Psoas muscle (tissue), 8 donors: ENCODE data around the gene MYL6B. TPM values are rescaled to one million over a fixed set of nuclear protein-coding genes. Genes with fewer than 3 reads are reported as not detected.

Experiments
- ATAC-seq, 4 donors: fragments of 200-7000 bp; cut with Tn5 transposase; one replicate each; pipeline ENCODE4 v1.9.1; 2020; ENCODE audit warnings: moderate library complexity in 3 of 4, mild to moderate bottlenecking in 2 of 4
- DNase-seq, 2 donors: peaks; one replicate each; pipeline ENCODE4 v3.0.0-alpha.2; 2020
- H3K27ac ChIP-seq: fragments of 200-600 bp; one replicate; pipeline ENCODE4 v1.8.0; 2022
- H3K27me3 ChIP-seq, 3 donors: fragments of 200-600 bp in 1 of 3; one replicate each; pipeline versions ENCODE4 v1.6.1 to v1.8.0; 2013 to 2022; ENCODE audit warnings: low read length in 2 of 3, mild to moderate bottlenecking in 2 of 3, moderate library complexity in 1 of 3; ENCODE audit not compliant: insufficient read depth in 3 of 3
- H3K36me3 ChIP-seq, 2 donors: fragments of 200-600 bp in 1 of 2; one replicate each; pipeline versions ENCODE4 v1.6.1 to v1.8.0; 2013 to 2022; ENCODE audit warnings: low read depth in 1 of 2, mild to moderate bottlenecking in 1 of 2, moderate library complexity in 1 of 2; ENCODE audit not compliant: insufficient read depth in 1 of 2
- H3K4me1 ChIP-seq: fragments of 200-600 bp; one replicate; pipeline ENCODE4 v1.8.0; 2022
- H3K4me3 ChIP-seq: fragments of 200-600 bp; one replicate; pipeline ENCODE4 v1.8.0; 2022; ENCODE audit warnings: mild to moderate bottlenecking
- H3K9me3 ChIP-seq: fragments of 200-600 bp; one replicate; pipeline ENCODE4 v1.8.0; 2022
- WGBS, 3 donors: extraction: QIAGEN DNeasy Blood & Tissue Kit; methylation state at CpG; one replicate each; pipeline versions ENCODE4 v1.1.6 to v1.1.7; 2013; 5-methylcytosine and 5-hydroxymethylcytosine counted together
- intact Hi-C, 2 donors: fragments of 100-400 bp; cut with DNase I; formaldehyde crosslinking; loops; one replicate each; pipeline versions ENCODE4 v1.11.0 to v1.14.2; 2022
- polyA plus RNA-seq, 3 donors: library from polyadenylated mRNA; stranded (reverse); fragments of 200-250 nt; gene quantifications; one replicate each; pipeline ENCODE4 v1.2.3, GENCODE V29; 2013
- total RNA-seq, 4 donors: library from RNA; stranded (reverse); fragmentation: NEBNext Ultra II Directional in 2 of 4; extraction: Animal tissue kit (Norgen Biotek cat#: 25700) in 2 of 4; gene quantifications; one replicate each; pipeline versions ENCODE4 v1.2.1 to v1.2.4, GENCODE V29; 2021 to 2023
- TF ChIP-seq, protein P1 (sequence below): fragments of 200-600 bp; IDR thresholded peaks from one replicate; pipeline ENCODE4 v1.8.0; 2022; ENCODE audit warnings: antibody characterized with exemption
- donor health status: healthy with polysubstance abuse.
- donor health status: DM: no; HTN: no; CAD: no; lungs with moderate emphysema.
- donor health status: Bipolar disorder and iron deficiency.
- donor health status: healthy.
- donor health status: DM: yes; HTN: yes; CAD: no.
- donor health status: DM: no; HTN: no; CAD: no.
- donor health status: DM: no; HTN: no; CAD: no.
- donor health status: DM: yes; HTN: yes; CAD: no.

The MYL6B gene
- total and polyA plus RNA-seq, 7 donors, result 113 to 2,222 (median 553) TPM

DNA sequence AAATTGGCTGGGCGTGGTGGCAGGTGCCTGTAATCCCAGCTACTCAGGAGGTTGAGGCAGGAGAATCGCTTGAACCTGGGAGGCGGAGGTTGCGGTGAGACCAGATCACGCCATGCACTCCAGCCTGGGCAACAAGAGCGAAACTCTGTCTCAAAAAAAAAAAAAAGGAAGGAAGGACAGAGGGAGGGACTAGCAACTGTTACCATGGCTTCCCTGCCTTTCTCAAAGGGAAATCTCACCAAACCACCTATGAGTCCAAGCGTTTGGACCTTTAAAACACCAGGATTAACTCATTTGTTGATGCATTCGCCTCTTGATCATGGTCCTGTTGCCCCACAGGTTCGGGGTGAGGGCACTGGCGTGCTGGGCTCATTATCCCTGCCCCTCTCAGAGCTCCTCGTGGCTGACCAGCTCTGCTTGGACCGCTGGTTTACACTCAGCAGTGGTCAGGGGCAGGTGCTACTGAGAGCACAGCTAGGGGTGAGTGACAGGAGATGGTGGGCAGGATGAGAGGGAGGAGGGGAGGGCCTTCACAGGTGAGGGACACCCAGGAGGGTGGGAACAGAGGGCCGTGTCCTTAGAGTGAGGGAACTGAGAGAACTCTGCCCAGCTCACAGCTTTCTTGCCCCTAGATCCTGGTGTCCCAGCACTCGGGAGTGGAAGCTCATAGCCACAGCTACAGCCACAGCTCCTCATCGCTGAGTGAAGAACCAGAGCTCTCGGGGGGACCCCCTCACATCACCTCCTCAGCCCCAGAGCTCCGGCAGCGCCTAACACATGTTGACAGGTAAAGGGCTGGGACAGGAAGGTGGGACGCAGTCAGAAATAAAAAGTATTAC, 10.2 kb upstream of the MYL6B start:
- intact Hi-C loops, result no loop called here
- peak in 1 of 4 donors; percentile 30 for ATAC-seq
- peaks cover 9 to 84% of the 10 kb centered on the region in 2 donors for H3K36me3 ChIP-seq
- TF ChIP-seq, protein P1, sequence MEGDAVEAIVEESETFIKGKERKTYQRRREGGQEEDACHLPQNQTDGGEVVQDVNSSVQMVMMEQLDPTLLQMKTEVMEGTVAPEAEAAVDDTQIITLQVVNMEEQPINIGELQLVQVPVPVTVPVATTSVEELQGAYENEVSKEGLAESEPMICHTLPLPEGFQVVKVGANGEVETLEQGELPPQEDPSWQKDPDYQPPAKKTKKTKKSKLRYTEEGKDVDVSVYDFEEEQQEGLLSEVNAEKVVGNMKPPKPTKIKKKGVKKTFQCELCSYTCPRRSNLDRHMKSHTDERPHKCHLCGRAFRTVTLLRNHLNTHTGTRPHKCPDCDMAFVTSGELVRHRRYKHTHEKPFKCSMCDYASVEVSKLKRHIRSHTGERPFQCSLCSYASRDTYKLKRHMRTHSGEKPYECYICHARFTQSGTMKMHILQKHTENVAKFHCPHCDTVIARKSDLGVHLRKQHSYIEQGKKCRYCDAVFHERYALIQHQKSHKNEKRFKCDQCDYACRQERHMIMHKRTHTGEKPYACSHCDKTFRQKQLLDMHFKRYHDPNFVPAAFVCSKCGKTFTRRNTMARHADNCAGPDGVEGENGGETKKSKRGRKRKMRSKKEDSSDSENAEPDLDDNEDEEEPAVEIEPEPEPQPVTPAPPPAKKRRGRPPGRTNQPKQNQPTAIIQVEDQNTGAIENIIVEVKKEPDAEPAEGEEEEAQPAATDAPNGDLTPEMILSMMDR, result no peak
- H3K4me1 ChIP-seq, result peaks cover 3% of the 10 kb centered on the region
- H3K27ac ChIP-seq, result peak overlapping the region; percentile 16
- no peaks in the 10 kb centered on the region for H3K27me3 ChIP-seq
- WGBS, 3 donors, result 86 to 91% (median 88%) methylated on average over 19 of the region's 19 CpGs
- H3K9me3 ChIP-seq, result no peaks in the 10 kb centered on the region
- DNase-seq, result no peak
- no peak overlapping the region for H3K4me3 ChIP-seq

- DNase-seq (no peak), ATAC-seq (no peak)
- Histone ChIP-seq H3K4me3 (no peak overlapping the region), H3K27ac (peak overlapping the region; percentile 43), H3K9me3 (no peaks in the 10 kb centered on the region), H3K27me3 (no peaks in the 10 kb centered on the region), H3K36me3 (peaks cover 5 to 73% of the 10 kb centered on the region in 2 donors), H3K4me1 (peaks cover 3% of the 10 kb centered on the region)
- TF ChIP-seq, protein P1, result no peak
- WGBS, 3 donors, result 66 to 78% (median 78%) methylated on average over 4 of the region's 4 CpGs
- intact Hi-C loops, result no loop called here
Measured at GRCh38 chr12:56143217-56143616, 9.2 kb upstream of the MYL6B start.

DNA sequence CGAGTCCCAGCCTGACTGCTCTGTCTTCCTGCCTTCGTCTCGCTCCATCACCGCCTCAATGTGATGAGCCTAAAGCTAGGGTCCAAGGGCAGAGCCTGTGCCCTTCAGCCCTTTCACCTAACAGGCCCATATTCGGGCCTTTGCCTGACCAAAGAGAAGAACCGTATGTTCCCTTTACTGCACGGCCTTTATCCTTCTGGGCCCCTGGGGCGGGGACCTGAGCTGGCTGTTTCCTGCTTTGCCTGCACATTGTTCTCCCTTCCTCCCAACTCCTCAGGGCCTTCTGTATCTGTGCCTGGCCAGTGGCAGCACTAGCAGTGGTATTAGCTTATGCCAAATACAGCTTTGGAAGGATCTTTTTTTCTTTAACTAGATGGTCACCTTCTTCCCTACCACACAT, 8.5 kb upstream of the MYL6B start:
- Histone ChIP-seq H3K27me3 (no peaks in the 10 kb centered on the region), H3K36me3 (peaks cover under 1 to 67% of the 10 kb centered on the region in 2 donors), H3K9me3 (no peaks in the 10 kb centered on the region), H3K27ac (peak overlapping the region; percentile 43), H3K4me3 (no peak overlapping the region), H3K4me1 (peaks cover 3% of the 10 kb centered on the region)
- WGBS, 3 donors, result 66 to 74% (median 71%) methylated on average over 8 of the region's 8 CpGs
- DNase-seq (no peak), ATAC-seq (peak in 3 of 4 donors; percentile 20 to 47 (median 24))
- TF ChIP-seq, protein P1, result no peak
- intact Hi-C loops, result no loop called here

GRCh38 chr12:56145217-56145616, 7.2 kb upstream of the MYL6B start:
- Histone ChIP-seq H3K27me3 (no peaks in the 10 kb centered on the region), H3K4me1 (peaks cover 3% of the 10 kb centered on the region), H3K4me3 (no peak overlapping the region), H3K36me3 (peaks cover 0 to 66% of the 10 kb centered on the region in 2 donors), H3K9me3 (no peaks in the 10 kb centered on the region), H3K27ac (no peak overlapping the region)
- DNase-seq, result no peak
- TF ChIP-seq, protein P1, result no peak
- 76 to 89% (median 82%) methylated on average over 3 of the region's 3 CpGs for WGBS, 3 donors
- ATAC-seq, result no peak
- intact Hi-C loops, result no loop called here
